ENCODE results near the gene SNRPA.

SNRPA gene

GRCh38 chr19:40777645-40777936 lies 26.6 kb downstream of the SNRPA start:
- Histone ChIP-seq H2AFZ (ENCODE audit: low read length) (peak overlapping the region; percentile 71), H3K27me3 (ENCODE audit: insufficient read depth, low read length, poor library complexity, severe bottlenecking) (no peaks in the 10 kb centered on the region), H3K4me2 (ENCODE audit: low read depth, low read length, poor library complexity, severe bottlenecking) (peak overlapping the region; percentile 93), H3K4me1 (ENCODE audit: insufficient read depth, low read length, poor library complexity, severe bottlenecking) (peaks cover 25% of the 10 kb centered on the region), H4K20me1 (ENCODE audit: insufficient read depth, low read length, poor library complexity, severe bottlenecking) (no peaks in the 10 kb centered on the region), H3F3A (ENCODE audit: low read depth) (peaks cover 9% of the 10 kb centered on the region), H3K9me2 (replicated peaks; ENCODE audit: low read depth, low read length) (no peaks in the 10 kb centered on the region), H3K9ac (ENCODE audit: low read depth, low read length, poor library complexity, severe bottlenecking) (peak overlapping the region; percentile 92), H3K79me2 (ENCODE audit: insufficient read depth, low read length) (no peaks in the 10 kb centered on the region; the same call in 1 of the 2 replicates), H3K4me3 (ENCODE audit: low read length, poor library complexity, severe bottlenecking) (peak overlapping the region; percentile 81), H3K36me3 (ENCODE audit: insufficient read depth, low read length) (no peaks in the 10 kb centered on the region), H3K9me3 (ENCODE audit: insufficient read depth, low read depth, low read length) (no peaks in the 10 kb centered on the region)
- TF ChIP-seq CTCF (conservative IDR thresholded peaks at IDR 0.05; ENCODE audit: low read length) (no peak), EZH2phosphoT487 (IDR thresholded peaks at IDR 0.05; ENCODE audit: borderline replicate concordance) (no peak)

- Histone ChIP-seq H3K9ac (ENCODE audit: low read depth, low read length, poor library complexity, severe bottlenecking) (peak within 1 kb of the TSS; percentile 92), H3F3A (ENCODE audit: low read depth) (peaks cover 9% of the 10 kb centered on the region), H3K27me3 (ENCODE audit: insufficient read depth, low read length, poor library complexity, severe bottlenecking) (no peaks in the 10 kb centered on the region), H3K4me1 (ENCODE audit: insufficient read depth, low read length, poor library complexity, severe bottlenecking) (peaks cover 25% of the 10 kb centered on the region), H3K9me3 (ENCODE audit: insufficient read depth, low read depth, low read length) (no peaks in the 10 kb centered on the region), H3K36me3 (ENCODE audit: insufficient read depth, low read length) (no peaks in the 10 kb centered on the region), H4K20me1 (ENCODE audit: insufficient read depth, low read length, poor library complexity, severe bottlenecking) (no peaks in the 10 kb centered on the region), H3K4me2 (ENCODE audit: low read depth, low read length, poor library complexity, severe bottlenecking) (peak within 1 kb of the TSS; percentile 93), H3K79me2 (ENCODE audit: insufficient read depth, low read length) (no peaks in the 10 kb centered on the region; the same call in 1 of the 2 replicates), H2AFZ (ENCODE audit: low read length) (peak within 1 kb of the TSS; percentile 71), H3K4me3 (ENCODE audit: low read length, poor library complexity, severe bottlenecking) (peak within 1 kb of the TSS; percentile 81), H3K9me2 (replicated peaks; ENCODE audit: low read depth, low read length) (no peaks in the 10 kb centered on the region)
- no peak for TF ChIP-seq CTCF (conservative IDR thresholded peaks at IDR 0.05; ENCODE audit: low read length)
- no peak for TF ChIP-seq EZH2phosphoT487 (IDR thresholded peaks at IDR 0.05; ENCODE audit: borderline replicate concordance)
These were observed 27.1 kb downstream of the SNRPA start, which contains the start of gene RAB4B for GRCh38 chr19:40777937-40778705. TSS of gene RAB4B (plus strand) at chr19:40778247. CDS start at chr19:40778376, 129 bp downstream.

- no peak for TF ChIP-seq EZH2phosphoT487 (IDR thresholded peaks at IDR 0.05; ENCODE audit: borderline replicate concordance)
- TF ChIP-seq CTCF (conservative IDR thresholded peaks at IDR 0.05; ENCODE audit: low read length), result no peak
- Histone ChIP-seq H3K9ac (ENCODE audit: low read depth, low read length, poor library complexity, severe bottlenecking) (peak overlapping the region; percentile 92), H3K9me3 (ENCODE audit: insufficient read depth, low read depth, low read length) (no peaks in the 10 kb centered on the region), H3K4me3 (ENCODE audit: low read length, poor library complexity, severe bottlenecking) (peak overlapping the region; percentile 81), H3K36me3 (ENCODE audit: insufficient read depth, low read length) (no peaks in the 10 kb centered on the region), H3K79me2 (ENCODE audit: insufficient read depth, low read length) (no peaks in the 10 kb centered on the region; the same call in 1 of the 2 replicates), H2AFZ (ENCODE audit: low read length) (peak overlapping the region; percentile 67), H3K9me2 (replicated peaks; ENCODE audit: low read depth, low read length) (no peaks in the 10 kb centered on the region), H3F3A (ENCODE audit: low read depth) (peaks cover 9% of the 10 kb centered on the region), H3K4me2 (ENCODE audit: low read depth, low read length, poor library complexity, severe bottlenecking) (peak overlapping the region; percentile 90), H3K4me1 (ENCODE audit: insufficient read depth, low read length, poor library complexity, severe bottlenecking) (peaks cover 25% of the 10 kb centered on the region), H3K27me3 (ENCODE audit: insufficient read depth, low read length, poor library complexity, severe bottlenecking) (no peaks in the 10 kb centered on the region), H4K20me1 (ENCODE audit: insufficient read depth, low read length, poor library complexity, severe bottlenecking) (no peaks in the 10 kb centered on the region)
These were observed 27.8 kb downstream of the SNRPA start for GRCh38 chr19:40778706-40779284.

Measured in Loucy (cell line).